T-helper 2 cell treated with Interferon-gamma antibody and Interleukin-4, amounts not matched to agents 5 μg/mL and 100 μg/mL, for 36 hours (primary cell): ENCODE results near the gene HMCN2.

Source experiments
- DNase-seq: peaks from one replicate; pipeline ENCODE4 v3.0.0; 2021; ENCODE audit warnings: low spot score
- H3K27ac Mint-ChIP-seq: one replicate; pipeline ENCODE4 v1.8.0; 2021; ENCODE audit warnings: mild to moderate bottlenecking, mixed read lengths
- H3K27me3 Mint-ChIP-seq: one replicate; pipeline ENCODE4 v1.8.0; 2021; ENCODE audit warnings: low read depth, mixed read lengths
- H3K36me3 Mint-ChIP-seq: one replicate; pipeline ENCODE4 v1.8.0; 2021; ENCODE audit warnings: low read depth, mixed read lengths
- H3K4me1 Mint-ChIP-seq: one replicate; pipeline ENCODE4 v1.8.0; 2021; ENCODE audit warnings: low read depth, mixed read lengths
- H3K4me3 Mint-ChIP-seq: one replicate; pipeline ENCODE4 v1.8.0; 2022; ENCODE audit warnings: mild to moderate bottlenecking, moderate library complexity, mixed read lengths
- H3K9me3 Mint-ChIP-seq: one replicate; pipeline ENCODE4 v1.8.0; 2021; ENCODE audit warnings: mixed read lengths

Gene HMCN2

GRCh38 chr9:130406278-130406895 lies 140.8 kb downstream of the HMCN2 start:
- Mint-ChIP-seq H3K27me3 (no peaks in the 10 kb centered on the region), H3K27ac (no peak overlapping the region), H3K9me3 (no peaks in the 10 kb centered on the region), H3K4me1 (no peaks in the 10 kb centered on the region), H3K4me3 (no peak overlapping the region), H3K36me3 (no peaks in the 10 kb centered on the region)
- DNase-seq, result no peak

GRCh38 chr9:130407916-130408663 lies 142.5 kb downstream of the HMCN2 start:
- Mint-ChIP-seq H3K36me3 (no peaks in the 10 kb centered on the region), H3K27ac (no peak overlapping the region), H3K9me3 (no peaks in the 10 kb centered on the region), H3K27me3 (peaks cover 2% of the 10 kb centered on the region), H3K4me1 (no peaks in the 10 kb centered on the region), H3K4me3 (no peak overlapping the region)
- no peak for DNase-seq

GRCh38 chr9:130408669-130409068 lies 143.1 kb downstream of the HMCN2 start:
- Mint-ChIP-seq H3K27ac (no peak overlapping the region), H3K27me3 (peaks cover 2% of the 10 kb centered on the region), H3K36me3 (no peaks in the 10 kb centered on the region), H3K4me3 (no peak overlapping the region), H3K4me1 (no peaks in the 10 kb centered on the region), H3K9me3 (no peaks in the 10 kb centered on the region)
- DNase-seq, result no peak

GRCh38 chr9:130409246-130409645 lies 143.7 kb downstream of the HMCN2 start:
- no peaks in the 10 kb centered on the region for H3K4me1 Mint-ChIP-seq
- no peak for DNase-seq
- H3K4me3 Mint-ChIP-seq, result no peak overlapping the region
- no peaks in the 10 kb centered on the region for H3K36me3 Mint-ChIP-seq
- no peak overlapping the region for H3K27ac Mint-ChIP-seq
- no peaks in the 10 kb centered on the region for H3K9me3 Mint-ChIP-seq
- peaks cover 2% of the 10 kb centered on the region for H3K27me3 Mint-ChIP-seq

GRCh38 chr9:130410443-130410842 lies 144.9 kb downstream of the HMCN2 start:
- H3K36me3 Mint-ChIP-seq, result no peaks in the 10 kb centered on the region
- no peak for DNase-seq
- no peaks in the 10 kb centered on the region for H3K9me3 Mint-ChIP-seq
- no peak overlapping the region for H3K4me3 Mint-ChIP-seq
- no peak overlapping the region for H3K27ac Mint-ChIP-seq
- no peaks in the 10 kb centered on the region for H3K4me1 Mint-ChIP-seq
- peaks cover 2% of the 10 kb centered on the region for H3K27me3 Mint-ChIP-seq

GRCh38 chr9:130411566-130411915 lies 146.0 kb downstream of the HMCN2 start:
- no peaks in the 10 kb centered on the region for H3K4me1 Mint-ChIP-seq
- H3K4me3 Mint-ChIP-seq, result no peak overlapping the region
- peaks cover 2% of the 10 kb centered on the region for H3K27me3 Mint-ChIP-seq
- H3K27ac Mint-ChIP-seq, result no peak overlapping the region
- no peak for DNase-seq
- no peaks in the 10 kb centered on the region for H3K9me3 Mint-ChIP-seq
- H3K36me3 Mint-ChIP-seq, result no peaks in the 10 kb centered on the region

GRCh38 chr9:130414081-130414731 lies 148.6 kb downstream of the HMCN2 start:
- Mint-ChIP-seq H3K27ac (no peak overlapping the region), H3K4me3 (no peak overlapping the region), H3K9me3 (no peaks in the 10 kb centered on the region), H3K4me1 (no peaks in the 10 kb centered on the region), H3K36me3 (no peaks in the 10 kb centered on the region), H3K27me3 (peaks cover 2% of the 10 kb centered on the region)
- no peak for DNase-seq

GRCh38 chr9:130414910-130415746 lies 149.6 kb downstream of the HMCN2 start:
- no peaks in the 10 kb centered on the region for H3K4me1 Mint-ChIP-seq

GRCh38 chr9:130417602-130418001 lies 152.0 kb downstream of the HMCN2 start:
- no peaks in the 10 kb centered on the region for H3K36me3 Mint-ChIP-seq
- H3K27me3 Mint-ChIP-seq, result no peaks in the 10 kb centered on the region
- DNase-seq, result no peak
- no peak overlapping the region for H3K27ac Mint-ChIP-seq
- no peak overlapping the region for H3K4me3 Mint-ChIP-seq
- no peaks in the 10 kb centered on the region for H3K4me1 Mint-ChIP-seq
- H3K9me3 Mint-ChIP-seq, result no peaks in the 10 kb centered on the region

More at GRCh38 chr9:130414910-130415746, 149.6 kb downstream of the HMCN2 start:
- no peak overlapping the region for H3K4me3 Mint-ChIP-seq
- H3K9me3 Mint-ChIP-seq, result no peaks in the 10 kb centered on the region
- H3K27me3 Mint-ChIP-seq, result peaks cover 2% of the 10 kb centered on the region
- no peak for DNase-seq
- H3K36me3 Mint-ChIP-seq, result no peaks in the 10 kb centered on the region
- H3K27ac Mint-ChIP-seq, result no peak overlapping the region

GRCh38 chr9:130418776-130419175 lies 153.2 kb downstream of the HMCN2 start:
- Mint-ChIP-seq H3K27me3 (no peaks in the 10 kb centered on the region), H3K27ac (no peak overlapping the region), H3K4me3 (no peak overlapping the region), H3K9me3 (no peaks in the 10 kb centered on the region), H3K36me3 (no peaks in the 10 kb centered on the region), H3K4me1 (no peaks in the 10 kb centered on the region)
- DNase-seq, result no peak

GRCh38 chr9:130419521-130420035 lies 154.0 kb downstream of the HMCN2 start:
- Mint-ChIP-seq H3K9me3 (no peaks in the 10 kb centered on the region), H3K27ac (no peak overlapping the region), H3K36me3 (no peaks in the 10 kb centered on the region), H3K27me3 (no peaks in the 10 kb centered on the region), H3K4me1 (no peaks in the 10 kb centered on the region), H3K4me3 (no peak overlapping the region)
- no peak for DNase-seq

- Mint-ChIP-seq H3K27ac (no peak overlapping the region), H3K4me3 (no peak overlapping the region), H3K9me3 (no peaks in the 10 kb centered on the region), H3K27me3 (no peaks in the 10 kb centered on the region), H3K4me1 (no peaks in the 10 kb centered on the region), H3K36me3 (no peaks in the 10 kb centered on the region)
- DNase-seq, result no peak
Measured at GRCh38 chr9:130421154-130421801, 155.7 kb downstream of the HMCN2 start.

GRCh38 chr9:130421802-130422276 lies 156.3 kb downstream of the HMCN2 start:
- Mint-ChIP-seq H3K4me1 (no peaks in the 10 kb centered on the region), H3K9me3 (no peaks in the 10 kb centered on the region), H3K36me3 (no peaks in the 10 kb centered on the region), H3K27ac (no peak overlapping the region), H3K27me3 (no peaks in the 10 kb centered on the region), H3K4me3 (no peak overlapping the region)
- DNase-seq, result no peak
